ENCODE data around the gene TOM1L2.
A peak's percentile ranks its signal among the peaks of the same experiment; 100 is the strongest.

The TOM1L2 gene

DNA sequence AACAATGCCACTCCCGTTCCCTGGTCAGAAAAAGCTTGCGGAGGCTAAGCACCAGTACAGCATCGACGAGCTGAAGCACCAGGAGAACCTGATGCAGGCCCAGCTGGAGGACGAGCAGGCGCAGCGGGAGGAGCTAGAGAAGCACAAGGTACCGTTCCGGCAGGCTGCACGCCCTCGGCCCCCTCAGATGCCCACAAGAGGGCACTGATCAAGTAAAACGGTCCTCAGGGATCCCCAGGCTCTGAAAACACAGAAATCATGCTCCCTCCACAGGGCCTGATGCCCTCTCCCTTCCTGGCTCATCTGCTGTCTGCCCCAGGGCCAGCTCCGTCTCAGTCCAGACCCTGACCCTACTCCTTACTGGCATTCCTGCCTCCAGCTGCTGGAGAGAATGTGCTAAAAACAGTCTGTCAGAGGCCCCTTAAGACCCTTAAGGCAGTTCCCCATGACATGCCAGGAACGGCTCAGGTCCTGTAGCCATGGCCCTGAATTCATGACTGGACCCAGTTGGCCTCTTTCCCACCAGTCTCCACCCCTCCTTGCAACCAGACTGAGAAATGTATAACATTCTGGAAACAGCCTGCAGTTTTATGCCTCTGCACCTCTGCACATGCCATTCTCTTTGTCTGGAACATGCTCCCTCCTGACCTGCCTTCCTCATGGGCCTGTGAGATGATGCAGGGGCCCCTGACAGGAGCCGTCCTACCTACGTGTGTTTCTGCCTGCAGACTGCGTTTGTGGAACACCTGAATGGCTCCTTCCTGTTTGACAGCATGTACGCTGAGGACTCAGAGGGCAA is 22.3 kb upstream of the TOM1L2 start:
- peak; percentile 74 for DNase-seq (ENCODE audit: low spot score)

- no peak for DNase-seq (ENCODE audit: low spot score)
Measured at GRCh38 chr17:17993852-17994251, 21.7 kb upstream of the TOM1L2 start.

GRCh38 chr17:17993366-17993765 is 21.2 kb upstream of the TOM1L2 start:
- no peak for DNase-seq (ENCODE audit: low spot score)

- no peak for DNase-seq (ENCODE audit: low spot score)
Measured at GRCh38 chr17:17990282-17990681, 18.1 kb upstream of the TOM1L2 start.

DNA sequence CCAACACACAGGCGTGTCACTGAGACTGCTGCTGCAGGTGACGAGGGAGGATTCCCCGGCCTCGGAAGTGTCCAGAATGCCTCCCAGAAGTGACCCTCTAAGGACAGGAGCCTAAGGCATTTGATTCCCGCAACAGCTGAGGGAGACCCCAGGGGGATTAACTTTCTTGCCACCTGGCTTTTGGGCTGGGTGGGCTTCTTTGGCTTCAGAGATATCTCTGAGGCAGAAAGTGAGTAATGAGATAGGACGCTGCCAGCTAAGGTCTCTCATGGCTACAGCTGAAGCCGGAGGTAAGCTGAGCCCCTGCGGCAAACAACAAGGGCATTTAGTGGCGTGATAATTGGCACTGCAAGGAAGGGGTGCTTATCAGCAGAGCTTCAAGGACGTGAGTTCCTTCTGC is 17.4 kb upstream of the TOM1L2 start:
- no peak for DNase-seq (ENCODE audit: low spot score)

DNA sequence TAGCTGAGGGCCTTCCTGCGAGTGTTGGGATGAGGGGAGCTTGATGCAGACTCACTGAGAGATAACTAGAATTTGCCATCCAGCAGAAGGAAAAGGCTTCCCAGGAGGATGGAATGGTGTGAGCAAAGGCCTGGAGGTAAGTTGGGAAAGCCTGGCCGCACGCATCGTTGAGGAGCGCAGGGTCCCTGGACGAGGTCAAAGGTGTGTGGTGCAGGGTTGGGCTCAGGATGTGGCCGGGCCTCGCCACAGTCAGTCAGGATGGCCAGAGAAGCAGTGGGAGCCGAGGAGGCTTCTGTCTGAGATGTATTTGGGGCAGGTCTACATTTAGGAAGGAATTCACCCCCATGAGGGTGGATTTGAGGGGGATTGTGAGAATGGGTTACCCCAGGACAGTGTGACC is 16.9 kb upstream of the TOM1L2 start:
- DNase-seq (ENCODE audit: low spot score): no peak

DNA sequence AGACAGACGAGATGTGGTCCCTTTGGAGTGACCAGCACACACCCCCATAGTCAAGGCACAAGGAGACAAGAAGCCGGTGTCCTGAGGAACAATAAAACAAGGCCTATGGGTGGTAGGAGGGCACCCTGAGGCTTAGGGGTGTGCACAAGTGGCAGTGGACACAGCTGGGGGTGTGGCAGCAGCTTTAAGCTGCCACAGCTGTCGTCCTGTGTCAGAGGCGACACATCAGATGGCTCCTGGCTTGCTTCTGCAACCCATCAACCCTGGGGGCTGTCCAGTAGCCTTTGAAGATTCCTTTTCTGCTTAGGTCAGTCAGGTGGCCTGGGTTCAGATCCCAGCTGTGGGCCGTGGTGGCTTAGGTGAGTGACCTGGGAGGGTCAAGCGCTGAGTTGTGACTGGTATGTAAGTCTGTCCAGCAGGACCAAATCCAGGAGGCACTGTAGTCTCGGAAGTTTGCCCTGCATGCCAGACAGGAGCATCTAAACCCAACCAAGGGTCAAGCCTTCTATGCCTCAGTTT is 16.3 kb upstream of the TOM1L2 start:
- DNase-seq (ENCODE audit: low spot score): no peak

DNA sequence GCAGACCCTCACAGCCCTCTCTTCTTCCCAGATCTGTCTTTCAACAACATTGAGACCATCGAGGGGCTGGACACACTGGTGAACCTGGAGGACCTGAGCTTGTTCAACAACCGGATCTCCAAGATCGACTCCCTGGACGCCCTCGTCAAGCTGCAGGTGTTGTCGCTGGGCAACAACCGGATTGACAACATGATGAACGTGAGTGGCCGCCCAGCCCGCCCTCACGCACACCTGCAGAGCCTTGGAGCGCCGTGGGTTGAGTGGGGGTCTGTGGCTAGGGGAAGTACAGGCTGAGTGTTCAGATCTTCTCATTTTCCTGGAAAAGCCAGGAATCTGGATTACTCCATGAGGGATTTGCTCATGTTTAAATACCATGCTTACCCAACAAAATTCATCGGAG is 15.7 kb upstream of the TOM1L2 start:
- DNase-seq (ENCODE audit: low spot score): no peak

GRCh38 chr17:17987187-17987896 is 15.1 kb upstream of the TOM1L2 start:
- no peak for DNase-seq (ENCODE audit: low spot score)

- DNase-seq (ENCODE audit: low spot score): peak; percentile 51
Measured at GRCh38 chr17:17985555-17985954, 13.4 kb upstream of the TOM1L2 start.

- no peak for DNase-seq (ENCODE audit: low spot score)
Measured at GRCh38 chr17:17985153-17985552, 13.0 kb upstream of the TOM1L2 start.

- no peak for DNase-seq (ENCODE audit: low spot score)
Measured at GRCh38 chr17:17983776-17984175, 11.6 kb upstream of the TOM1L2 start.

- DNase-seq (ENCODE audit: low spot score): no peak
Measured at GRCh38 chr17:17983376-17983775, 11.2 kb upstream of the TOM1L2 start.

GRCh38 chr17:17982801-17983200 is 10.6 kb upstream of the TOM1L2 start:
- no peak for DNase-seq (ENCODE audit: low spot score)

DNA sequence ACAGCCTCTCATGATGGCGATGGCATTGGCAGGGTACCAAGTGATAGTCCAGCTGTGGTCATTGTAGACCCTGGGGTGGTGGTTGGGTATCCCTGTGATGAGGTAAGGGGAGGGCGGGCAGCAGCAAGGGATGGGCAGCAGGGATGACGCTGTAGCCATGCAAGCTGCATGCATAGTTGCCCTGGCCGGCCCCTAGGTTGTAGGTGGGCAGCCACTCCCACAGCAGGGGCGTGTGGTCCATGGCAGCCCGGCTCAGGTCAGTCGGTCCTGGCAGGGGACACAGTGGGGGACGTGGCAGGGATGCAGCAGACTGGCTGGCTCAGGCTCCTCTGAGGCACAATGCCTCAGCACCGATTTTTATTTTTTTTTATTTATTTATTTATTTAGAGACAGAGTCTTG is 9.1 kb upstream of the TOM1L2 start:
- no peak for DNase-seq (ENCODE audit: low spot score)

- no peak for DNase-seq (ENCODE audit: low spot score)
Measured at GRCh38 chr17:17979778-17980177, 7.6 kb upstream of the TOM1L2 start.

DNA sequence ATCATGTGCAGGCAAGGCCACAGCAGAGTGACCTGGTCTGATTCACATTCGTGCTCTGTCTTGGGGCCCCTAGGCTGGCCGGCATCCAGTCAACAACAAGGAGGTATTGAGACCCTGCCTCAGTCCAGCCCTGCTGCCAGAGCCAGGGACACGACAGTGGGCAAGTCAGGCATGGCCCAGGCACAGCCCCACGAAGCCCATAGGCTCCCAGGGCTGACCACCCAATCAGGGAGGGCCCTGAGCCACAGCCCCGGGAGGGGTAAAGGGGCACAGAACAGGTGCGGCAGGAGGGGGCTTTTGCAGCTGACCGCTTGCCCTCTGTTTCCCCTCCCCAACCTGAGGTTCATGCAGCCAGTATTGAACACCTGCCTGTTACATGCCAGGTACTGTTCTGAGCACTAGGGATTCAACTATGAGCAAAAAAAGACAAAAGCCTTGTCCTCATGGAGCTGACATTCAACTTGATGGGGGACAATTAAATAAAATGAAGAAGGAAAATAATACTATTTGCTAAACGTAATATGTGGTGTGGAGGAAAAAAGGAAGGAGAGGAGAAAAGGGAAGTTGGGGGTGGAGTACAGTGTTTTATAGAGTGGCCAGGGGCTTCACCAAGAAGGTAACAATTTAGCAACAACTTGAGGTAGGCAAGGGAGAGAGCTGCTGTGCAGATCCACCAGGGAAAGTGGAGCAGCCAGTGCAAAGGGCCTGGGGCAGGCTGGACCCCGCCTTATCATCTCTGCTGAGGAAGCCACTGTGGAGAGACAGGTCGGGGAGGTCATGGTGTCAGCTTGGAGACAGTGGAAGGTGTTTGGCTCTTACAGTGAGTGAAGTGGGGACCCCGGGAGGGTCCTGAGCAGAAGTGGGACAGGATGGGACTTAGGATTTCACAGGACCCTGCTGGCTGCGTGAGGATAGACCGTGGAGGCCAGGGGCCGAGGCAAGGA is 6.6 kb upstream of the TOM1L2 start:
- no peak for DNase-seq (ENCODE audit: low spot score)

- DNase-seq (ENCODE audit: low spot score): no peak
Measured at GRCh38 chr17:17976931-17977570, 4.9 kb upstream of the TOM1L2 start.

DNA sequence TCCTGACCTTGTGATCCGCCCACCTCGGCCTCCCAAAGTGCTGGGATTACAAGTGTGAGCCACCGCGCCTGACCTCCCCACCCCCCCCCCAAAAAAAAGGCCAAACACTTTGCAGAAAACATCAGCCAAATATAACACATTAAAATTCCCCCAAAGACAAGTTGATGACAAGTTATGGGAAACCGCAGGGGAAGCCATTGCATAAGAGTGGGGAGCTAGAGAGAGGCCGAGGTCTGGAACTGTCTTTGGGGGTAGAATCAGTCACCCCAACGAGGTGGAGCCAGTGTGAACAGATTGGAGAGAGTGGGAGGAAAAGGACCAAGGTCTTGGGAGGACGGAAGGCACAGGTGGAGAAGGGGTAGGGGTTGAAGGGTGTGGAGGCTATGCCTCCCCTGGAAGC is 3.2 kb upstream of the TOM1L2 start:
- no peak for DNase-seq (ENCODE audit: low spot score)

GRCh38 chr17:17972952-17973254 is 703 bp upstream of the TOM1L2 start:
- DNase-seq (ENCODE audit: low spot score): no peak

DNA sequence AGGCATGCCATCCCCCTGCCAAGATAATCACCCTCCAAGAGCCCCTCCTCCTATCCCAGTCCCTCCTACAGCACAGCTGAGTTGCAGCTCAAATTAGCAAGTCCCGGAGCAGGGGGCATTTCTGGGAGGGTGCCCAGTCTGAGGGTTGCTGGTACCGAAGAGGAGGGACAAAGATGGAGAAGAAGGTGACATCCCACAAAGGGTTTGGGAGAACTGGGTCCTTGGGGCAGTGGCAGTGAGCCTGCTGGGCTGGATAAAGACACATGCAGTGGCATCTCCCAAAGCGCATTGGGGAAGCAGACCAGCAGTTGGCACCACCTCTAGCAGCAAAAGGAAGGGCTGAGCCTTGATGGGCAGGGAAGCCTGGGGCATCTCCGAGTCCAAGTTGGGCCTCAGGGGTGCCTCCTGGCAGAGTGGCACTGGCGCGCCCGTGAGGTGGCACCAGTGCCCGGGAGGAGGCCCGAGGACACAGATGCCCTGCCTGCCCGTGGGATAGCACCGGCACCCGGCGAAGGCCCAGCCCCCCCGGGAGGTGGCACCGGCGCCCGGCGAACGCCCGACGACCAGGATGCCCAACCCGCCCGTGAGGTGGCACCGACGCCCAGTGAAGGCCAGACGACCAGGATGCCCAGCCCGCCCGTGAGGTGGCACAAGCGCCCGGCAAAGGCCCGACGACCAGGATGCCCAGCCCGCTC is 622 bp downstream of the TOM1L2 start:
- DNase-seq (ENCODE audit: low spot score): no peak

Measured in D341Med (cell line).